Lower leg skin (tissue), 3 donors: ENCODE results near the gene ZNF407.

Experiments used
- POLR2A ChIP-seq, 2 donors: fragments of 450-650 bp; IDR thresholded peaks; one replicate each; pipeline ENCODE4 v1.6.1; 2016 to 2017; ENCODE audit warnings: antibody characterized with exemption in 2 of 2, mild to moderate bottlenecking in 1 of 2, moderate library complexity in 1 of 2
- TF ChIP-seq, protein P1 (sequence below), 3 donors: fragments of 450-650 bp; IDR thresholded peaks; one replicate each; pipeline ENCODE4 v1.5.1; 2016; ENCODE audit warnings: antibody characterized with exemption in 3 of 3, mild to moderate bottlenecking in 3 of 3, moderate library complexity in 2 of 3

GRCh38 chr18:75072672-75073371 lies 475.2 kb downstream of the ZNF407 start:
- TF ChIP-seq, protein P1, sequence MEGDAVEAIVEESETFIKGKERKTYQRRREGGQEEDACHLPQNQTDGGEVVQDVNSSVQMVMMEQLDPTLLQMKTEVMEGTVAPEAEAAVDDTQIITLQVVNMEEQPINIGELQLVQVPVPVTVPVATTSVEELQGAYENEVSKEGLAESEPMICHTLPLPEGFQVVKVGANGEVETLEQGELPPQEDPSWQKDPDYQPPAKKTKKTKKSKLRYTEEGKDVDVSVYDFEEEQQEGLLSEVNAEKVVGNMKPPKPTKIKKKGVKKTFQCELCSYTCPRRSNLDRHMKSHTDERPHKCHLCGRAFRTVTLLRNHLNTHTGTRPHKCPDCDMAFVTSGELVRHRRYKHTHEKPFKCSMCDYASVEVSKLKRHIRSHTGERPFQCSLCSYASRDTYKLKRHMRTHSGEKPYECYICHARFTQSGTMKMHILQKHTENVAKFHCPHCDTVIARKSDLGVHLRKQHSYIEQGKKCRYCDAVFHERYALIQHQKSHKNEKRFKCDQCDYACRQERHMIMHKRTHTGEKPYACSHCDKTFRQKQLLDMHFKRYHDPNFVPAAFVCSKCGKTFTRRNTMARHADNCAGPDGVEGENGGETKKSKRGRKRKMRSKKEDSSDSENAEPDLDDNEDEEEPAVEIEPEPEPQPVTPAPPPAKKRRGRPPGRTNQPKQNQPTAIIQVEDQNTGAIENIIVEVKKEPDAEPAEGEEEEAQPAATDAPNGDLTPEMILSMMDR (IDR thresholded peaks at IDR 0.05), result no peak
- no peak for TF ChIP-seq POLR2A (IDR thresholded peaks at IDR 0.05)
